Measurements from ENCODE around the gene OR1E2.
"Not testable (repeated sequence)": the region's sequence is repeated elsewhere in the genome, so short reads cannot be mapped to it uniquely, and the experiment has no call there.

OR1E2 gene

GRCh38 chr17:3397801-3398200, 35.8 kb downstream of the OR1E2 start:
- DNase-seq (ENCODE audit: low read depth), result not testable (repeated sequence)

- no peak for DNase-seq (ENCODE audit: low read depth)
These were observed 43.9 kb downstream of the OR1E2 start for GRCh38 chr17:3389791-3390190.

GRCh38 chr17:3385869-3386816, 47.5 kb downstream of the OR1E2 start, which contains the start of gene OR3A2:
OR3A2 (minus strand) TSS chr17:3386308.
- no peak for DNase-seq (ENCODE audit: low read depth)
